ENCODE results near the gene GRID1. TPM values are rescaled to one million over a fixed set of nuclear protein-coding genes. Genes with fewer than 3 reads are reported as not detected.
A peak's percentile ranks its signal among the peaks of the same experiment; 100 is the strongest.
"Not testable (repeated sequence)": the region's sequence is repeated elsewhere in the genome, so short reads cannot be mapped to it uniquely, and the experiment has no call there.

GRID1 gene
- total RNA-seq, 4 donors from 2014 or later = 0.40 to 1.9 (median 1.00) TPM

- Histone ChIP-seq H3K4me1 (peaks cover 0 to 12% (median 10%) of the 10 kb centered on the region in 4 donors), H3K27me3 (peaks cover 52% of the 10 kb centered on the region), H3K4me3 (no peak overlapping the region), H3K9me3 (no peaks in the 10 kb centered on the region), H3K36me3 (no peaks in the 10 kb centered on the region), H3K27ac (no peak overlapping the region)
- TF ChIP-seq CTCF (IDR thresholded peaks at IDR 0.05) = no peak
- no peak for TF ChIP-seq EP300 (IDR thresholded peaks at IDR 0.05; ENCODE audit: low read depth)
- TF ChIP-seq POLR2A (IDR thresholded peaks at IDR 0.05) = no peak
- TF ChIP-seq POLR2AphosphoS5 (IDR thresholded peaks at IDR 0.05) = no peak
- no peak for DNase-seq
- in situ Hi-C loops (cut with MboI; ENCODE audit: low pct_ligation_motif_present in 1 of 4, low pct_unique_long_range_greater_than_20kb in 1 of 4, low sequenced_read_pairs in 3 of 4) (loop anchor here in 2 of 4 donors (10.0 to 25.0 kb wide), 2 partner anchors 194 to 197 kb away; no protein-coding TSS in a partner anchor), intact Hi-C loops (cut with DNase I; ENCODE audit: low total_unique reads) (no loop called here)
- 35 to 72% methylated on average over 8 to 14 of the region's 14 CpGs for WGBS, 2 donors (ENCODE audit: low coverage in 1 of 2)
Measured at GRCh38 chr10:86390337-86391120, 23.9 kb upstream of the GRID1 start.

- Histone ChIP-seq H3K9me3 (no peaks in the 10 kb centered on the region), H3K36me3 (no peaks in the 10 kb centered on the region), H3K4me3 (peak overlapping the region; percentile 2 to 38 (median 26)), H3K4me1 (peaks cover 0 to 12% (median 10%) of the 10 kb centered on the region in 4 donors), H3K27me3 (peaks cover 61% of the 10 kb centered on the region), H3K27ac (no peak overlapping the region)
- peak; percentile 70 for DNase-seq
- TF ChIP-seq CTCF (IDR thresholded peaks at IDR 0.05) = no peak
- TF ChIP-seq EP300 (IDR thresholded peaks at IDR 0.05; ENCODE audit: low read depth) = no peak
- TF ChIP-seq POLR2AphosphoS5 (IDR thresholded peaks at IDR 0.05) = no peak
- TF ChIP-seq POLR2A (IDR thresholded peaks at IDR 0.05) = no peak
- WGBS, 2 donors (ENCODE audit: low coverage in 1 of 2) = 13 to 22% methylated on average over 3 to 28 of the region's 53 CpGs
- intact Hi-C loops (cut with DNase I; ENCODE audit: low total_unique reads) = no loop called here
- in situ Hi-C loops (cut with MboI; ENCODE audit: low pct_ligation_motif_present in 1 of 4, low pct_unique_long_range_greater_than_20kb in 1 of 4, low sequenced_read_pairs in 3 of 4) = loop anchor here in 2 of 4 donors (10.0 to 25.0 kb wide), 2 partner anchors 195 to 198 kb away; no protein-coding TSS in a partner anchor
Measured at GRCh38 chr10:86389441-86390193, 23.0 kb upstream of the GRID1 start.

GRCh38 chr10:86389109-86389440 is 22.5 kb upstream of the GRID1 start:
- intact Hi-C loops (cut with DNase I; ENCODE audit: low total_unique reads); H3K36me3 ChIP-seq; H3K27ac ChIP-seq; H3K9me3 ChIP-seq; DNase-seq: not testable (repeated sequence)
- H3K4me3 ChIP-seq = peak overlapping the region in 3 of 4 donors; percentile 15 to 38 (median 37)
- peaks cover 0 to 12% (median 10%) of the 10 kb centered on the region in 4 donors for H3K4me1 ChIP-seq
- in situ Hi-C loops (cut with MboI; ENCODE audit: low pct_ligation_motif_present in 1 of 4, low pct_unique_long_range_greater_than_20kb in 1 of 4, low sequenced_read_pairs in 3 of 4) = loop anchor here in 1 of 4 donors (25.0 kb wide), 1 partner anchor 198 kb away; no protein-coding TSS in a partner anchor
- 49% methylated on average over 12 of the region's 12 CpGs; no CpG with 5 or more reads in 1 of the 2 donors for WGBS, 2 donors (ENCODE audit: low coverage in 1 of 2)
- H3K27me3 ChIP-seq = peaks cover 67% of the 10 kb centered on the region

GRCh38 chr10:86388119-86388704 is 21.6 kb upstream of the GRID1 start:
- Histone ChIP-seq H3K27me3 (peaks cover 69% of the 10 kb centered on the region), H3K4me1 (peaks cover 0 to 12% (median 10%) of the 10 kb centered on the region in 4 donors), H3K9me3 (no peaks in the 10 kb centered on the region), H3K4me3 (no peak overlapping the region), H3K36me3 (no peaks in the 10 kb centered on the region), H3K27ac (no peak overlapping the region)
- WGBS, 2 donors (ENCODE audit: low coverage in 1 of 2) = 43 to 68% methylated on average over 7 to 13 of the region's 13 CpGs
- intact Hi-C loops (cut with DNase I; ENCODE audit: low total_unique reads) (no loop called here), in situ Hi-C loops (cut with MboI; ENCODE audit: low pct_ligation_motif_present in 1 of 4, low pct_unique_long_range_greater_than_20kb in 1 of 4, low sequenced_read_pairs in 3 of 4) (loop anchor here in 1 of 4 donors (25.0 kb wide), 1 partner anchor 199 kb away; no protein-coding TSS in a partner anchor)
- no peak for TF ChIP-seq CTCF (IDR thresholded peaks at IDR 0.05)
- DNase-seq = no peak
